Ovary (tissue), 9 donors: Measurements from ENCODE around the gene ARL5B. TPM values are rescaled to one million over a fixed set of nuclear protein-coding genes. Genes with fewer than 3 reads are reported as not detected.

Experiments used
- polyA plus RNA-seq, 2 donors: library from polyadenylated mRNA; stranded (reverse); fragments of 200-250 nt in 1 of 2; fragments of 350-450 nt in 1 of 2; fragmentation: Illumina TruSeq in 1 of 2; extraction: RNeasy Lipid Tissue Mini Kit (QIAGEN cat#74804) in 1 of 2; gene quantifications; one replicate each; pipeline ENCODE4 v1.2.3, GENCODE V29; 2013 to 2014
- total RNA-seq, 7 donors: library from RNA; depleted of rRNA in 2 of 7; stranded (reverse); fragments of >200 nt in 2 of 7; fragmentation: NEBNext Ultra II Directional in 3 of 7; extraction: Animal tissue kit (Norgen Biotek cat#: 25700) in 3 of 7; gene quantifications; one replicate each; pipeline versions ENCODE4 v1.1.0 to v1.2.4, GENCODE V29; 2016 to 2023
- donor health status: DM: no; HTN: no; CAD: no; lungs with moderate emphysema.
- donor health status: DM: no; HTN: no; CAD: no.
- donor health status: Bipolar disorder and iron deficiency.
- donor health status: DM: yes; HTN: yes; CAD: no.
- donor health status: DM: no; HTN: no; CAD: no.
- donor health status: DM: yes; HTN: yes; CAD: no.

The ARL5B gene
- total and polyA plus RNA-seq, 9 donors = 6.0 to 19.1 (median 12.8) TPM

Other genes with a start within 250 kb of the ARL5B start
- gene NSUN6, start 7.8 kb upstream of the ARL5B start, total RNA-seq = 10 to 100 TPM; 13.0 to 19.5 (median 15.5) TPM
- gene NSUN6, start 7.8 kb upstream of the ARL5B start, polyA plus RNA-seq = 1 to 10 TPM; 8.9 to 9.7 TPM